GM23248 (cell line): ENCODE data around the gene ACP1.

Experiments used
- EZH2 ChIP-seq: fragments of 200-600 bp; sonication (generic); IDR thresholded peaks from 2 replicates; pipeline ENCODE4 v1.6.1; 2018; ENCODE audit warnings: antibody characterized with exemption, mild to moderate bottlenecking; ENCODE audit not compliant: insufficient read depth, poor library complexity, severe bottlenecking
- EZH2phosphoT487 ChIP-seq: fragments of 200-600 bp; sonication (generic); IDR thresholded peaks from 2 replicates; pipeline ENCODE4 v1.6.1; 2018; ENCODE audit warnings: antibody characterized with exemption, moderate library complexity, mild to moderate bottlenecking, low read depth; ENCODE audit not compliant: insufficient read depth

DNA sequence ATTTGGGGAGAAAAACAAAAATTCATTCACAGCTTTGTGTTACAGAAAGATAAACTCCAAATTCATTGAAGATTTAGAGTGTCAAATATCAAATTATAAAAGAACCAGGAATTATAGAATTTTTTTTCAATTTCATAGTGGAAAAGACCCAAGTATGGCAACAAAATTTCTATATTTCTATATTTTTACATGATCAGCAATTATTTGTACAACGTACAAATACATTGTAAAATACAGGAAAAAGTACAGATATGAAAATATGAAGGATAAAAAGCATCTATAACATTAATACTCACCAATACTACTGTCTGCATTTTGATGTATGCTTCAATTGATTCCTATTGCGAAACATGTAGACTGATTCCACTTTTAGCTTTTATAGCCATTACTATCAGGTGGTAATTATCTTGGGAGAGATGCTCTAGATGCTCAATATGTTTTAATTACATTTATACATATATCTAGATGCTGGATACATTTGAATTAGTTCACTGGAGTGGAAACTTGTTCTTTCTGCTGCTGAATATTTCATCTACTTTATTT, 4.9 kb upstream of the ACP1 start:
- TF ChIP-seq EZH2, result no peak
- TF ChIP-seq EZH2phosphoT487, result no peak
